HG03520 (cell line): Measurements from ENCODE around the gene NETO2.

Source experiments
- ATAC-seq: cut with Tn5 transposase; IDR thresholded peaks from one replicate; pipeline ENCODE4 v1.9.1; 2021; ENCODE audit warnings: mild to moderate bottlenecking, moderate library complexity; ENCODE audit not compliant: unreplicated experiment

NETO2 gene

GRCh38 chr16:47047524-47048203 is 96.1 kb downstream of the NETO2 start:
- ATAC-seq = no peak

- peak; percentile 55 for ATAC-seq
Observed at GRCh38 chr16:47046726-47047523, 96.8 kb downstream of the NETO2 start.

GRCh38 chr16:47045459-47045858 is 98.3 kb downstream of the NETO2 start:
- ATAC-seq = no peak

- no peak for ATAC-seq
Observed at GRCh38 chr16:47045023-47045422, 98.7 kb downstream of the NETO2 start.

- no peak for ATAC-seq
Observed at GRCh38 chr16:47043970-47044684, 99.6 kb downstream of the NETO2 start.

GRCh38 chr16:47043200-47043599 is 100.5 kb downstream of the NETO2 start:
- ATAC-seq = no peak

- peak; percentile 86 for ATAC-seq
Observed at GRCh38 chr16:47037746-47038458, 105.8 kb downstream of the NETO2 start.

- peak; percentile 26 for ATAC-seq
Observed at GRCh38 chr16:47037396-47037745, 106.4 kb downstream of the NETO2 start.

- no peak for ATAC-seq
Observed at GRCh38 chr16:47036201-47036600, 107.5 kb downstream of the NETO2 start.

- no peak for ATAC-seq
Observed at GRCh38 chr16:47035436-47035835, 108.3 kb downstream of the NETO2 start.

GRCh38 chr16:47034455-47034854 is 109.3 kb downstream of the NETO2 start:
- ATAC-seq = no peak

- no peak for ATAC-seq
Observed at GRCh38 chr16:47033176-47033575, 110.6 kb downstream of the NETO2 start.

GRCh38 chr16:47029724-47030123 is 114.0 kb downstream of the NETO2 start:
- ATAC-seq = no peak

GRCh38 chr16:47028767-47029377 is 114.9 kb downstream of the NETO2 start:
- no peak for ATAC-seq
